NCI-H2081 (cell line): ENCODE measurements around the gene PVRIG.
"Not testable (repeated sequence)": the region's sequence is repeated elsewhere in the genome, so short reads cannot be mapped to it uniquely, and the experiment has no call there.

Source experiments
- DNase-seq, 2 experiments: peaks; one replicate each; lab custom pipeline; 2025; lab: John Stamatoyannopoulos, UW

The PVRIG gene

GRCh38 chr7:100234660-100235317, 15.0 kb downstream of the PVRIG start:
- not testable (repeated sequence) for DNase-seq

GRCh38 chr7:100239975-100240374, 20.2 kb downstream of the PVRIG start:
- DNase-seq = not testable (repeated sequence)

GRCh38 chr7:100243385-100243784, 23.6 kb downstream of the PVRIG start:
- not testable (repeated sequence) for DNase-seq

- DNase-seq = not testable (repeated sequence)
Observed at GRCh38 chr7:100244988-100245605, 25.3 kb downstream of the PVRIG start.

GRCh38 chr7:100246121-100246864, 26.5 kb downstream of the PVRIG start:
- DNase-seq = not testable (repeated sequence)

GRCh38 chr7:100246865-100247137, 27.1 kb downstream of the PVRIG start:
- not testable (repeated sequence) for DNase-seq

- DNase-seq = peak; percentile 51 to 70
Observed at GRCh38 chr7:100247152-100247757, 27.5 kb downstream of the PVRIG start.

GRCh38 chr7:100248483-100248882, 28.7 kb downstream of the PVRIG start:
- no peak for DNase-seq

- no peak for DNase-seq
Observed at GRCh38 chr7:100257017-100257416, 37.3 kb downstream of the PVRIG start.

- DNase-seq = not testable (repeated sequence)
Observed at GRCh38 chr7:100259984-100260383, 40.2 kb downstream of the PVRIG start.

- not testable (repeated sequence) for DNase-seq
Observed at GRCh38 chr7:100262896-100263295, 43.1 kb downstream of the PVRIG start.

- not testable (repeated sequence) for DNase-seq
Observed at GRCh38 chr7:100264223-100264622, 44.5 kb downstream of the PVRIG start.

GRCh38 chr7:100264669-100265165, 45.0 kb downstream of the PVRIG start:
- peak in 1 of 2 experiments; percentile 40 for DNase-seq

GRCh38 chr7:100265851-100266250, 46.1 kb downstream of the PVRIG start:
- DNase-seq = not testable (repeated sequence)

- no peak for DNase-seq
Observed at GRCh38 chr7:100266576-100267354, 47.0 kb downstream of the PVRIG start.

GRCh38 chr7:100267648-100268047, 47.9 kb downstream of the PVRIG start:
- no peak for DNase-seq

- not testable (repeated sequence) for DNase-seq
Observed at GRCh38 chr7:100268882-100269281, 49.1 kb downstream of the PVRIG start.

GRCh38 chr7:100269306-100270045, 49.7 kb downstream of the PVRIG start:
- DNase-seq = not testable (repeated sequence)

GRCh38 chr7:100270046-100270918, 50.5 kb downstream of the PVRIG start:
- DNase-seq = not testable (repeated sequence)
